Panc1 (cell line): ENCODE results near the gene WDR74. TPM values are rescaled to one million over a fixed set of nuclear protein-coding genes. Genes with fewer than 3 reads are reported as not detected.

ENCODE experiments used
- ATAC-seq: fragments of 200-7000 bp; cut with Tn5 transposase; 2 replicates; pipeline ENCODE4 v1.9.1; 2020; ENCODE audit warnings: mild to moderate bottlenecking, moderate library complexity
- BruUV-seq: library from RNA; stranded (reverse); fragments of 400-500 nt; replicated peaks from 2 replicates; lab custom pipeline; 2021; lab: Mats Ljungman, UMichigan
- CTCF ChIA-PET: fragments of 300-600 bp; sonication (Branson Sonifier 250); formaldehyde crosslinking; loops from one replicate; lab custom pipeline; 2022; ENCODE audit warnings: antibody characterized with exemption; lab: Charles Lee
- POLR2A ChIA-PET: fragments of 300-600 bp; sonication (Branson Sonifier 250); formaldehyde crosslinking; loops from one replicate; lab custom pipeline; 2022; ENCODE audit warnings: antibody characterized with exemption; lab: Charles Lee
- DNase-seq: peaks from one replicate; pipeline ENCODE4 v3.0.0-alpha.2; 2010; ENCODE audit warnings: low read depth, low spot score
- H3K27ac ChIP-seq: 2 replicates; pipeline ENCODE4 v1.5.1; 2011; ENCODE audit warnings: mild to moderate bottlenecking, low read length, inconsistent platforms
- H3K27me3 ChIP-seq: fragments of 200-500 bp; sonication (Bioruptor generic); 2 replicates; pipeline ENCODE4 v1.6.0; 2014; ENCODE audit warnings: low read length, inconsistent platforms; ENCODE audit not compliant: control insufficient read depth, insufficient read depth
- H3K36me3 ChIP-seq: fragments of 200-500 bp; sonication (Bioruptor generic); 2 replicates; pipeline ENCODE4 v1.5.1; 2014; ENCODE audit warnings: inconsistent platforms, mild to moderate bottlenecking, low read length, moderate library complexity; ENCODE audit not compliant: control insufficient read depth, insufficient read depth
- H3K4me1 ChIP-seq: 2 replicates; pipeline ENCODE4 v1.5.1; 2011; ENCODE audit warnings: inconsistent platforms, mild to moderate bottlenecking, low read length, moderate library complexity; ENCODE audit not compliant: control insufficient read depth, insufficient read depth
- H3K4me3 ChIP-seq, 2 experiments: 2 replicates each; pipeline ENCODE4 v1.5.1; 2011 to 2012; ENCODE audit warnings: low read depth in 2 of 2, low read length in 2 of 2, mild to moderate bottlenecking in 2 of 2, inconsistent platforms in 1 of 2, moderate library complexity in 1 of 2
- H3K9me3 ChIP-seq: fragments of 200-500 bp; sonication (Bioruptor generic); 2 replicates; pipeline ENCODE4 v1.5.1; 2014; ENCODE audit warnings: low read depth, mild to moderate bottlenecking, inconsistent platforms, low read length, moderate library complexity; ENCODE audit not compliant: control insufficient read depth, insufficient read depth
- CTCF ChIP-seq: fragments of 450-650 bp; IDR thresholded peaks from 2 replicates; pipeline ENCODE4 v1.5.1; 2017; ENCODE audit warnings: mild to moderate bottlenecking
- POLR2AphosphoS5 ChIP-seq: IDR thresholded peaks from 2 replicates; pipeline ENCODE4 v1.6.1; 2012; ENCODE audit warnings: mild to moderate bottlenecking, low read depth, low read length, moderate library complexity
- REST ChIP-seq, 2 experiments: IDR thresholded peaks; 2 replicates each; pipeline ENCODE4 v1.6.1; 2011 to 2012; ENCODE audit warnings: low read depth in 2 of 2, control low read depth in 1 of 2, low read length in 1 of 2, mild to moderate bottlenecking in 1 of 2, moderate library complexity in 1 of 2; ENCODE audit not compliant: insufficient read depth in 1 of 2
- SIN3A ChIP-seq: IDR thresholded peaks from 2 replicates; pipeline ENCODE4 v1.6.1; 2012; ENCODE audit warnings: low read depth, mild to moderate bottlenecking, low read length, moderate library complexity, borderline replicate concordance; ENCODE audit not compliant: insufficient read depth
- TCF7L2 ChIP-seq: IDR thresholded peaks from 2 replicates; pipeline ENCODE4 v1.6.1; 2011; ENCODE audit warnings: mild to moderate bottlenecking, low read depth, low read length, inconsistent platforms
- in situ Hi-C: cut with HindIII; loops from 2 replicates; pipeline ENCODE4 v1.10.0; 2016; ENCODE audit warnings: low sequenced_read_pairs, low pct_unique_long_range_greater_than_20kb
- intact Hi-C: fragments of 100-400 bp; cut with micrococcal nuclease; formaldehyde crosslinking; loops from one replicate; pipeline ENCODE4 v1.10.0; 2022; ENCODE audit not compliant: unreplicated experiment
- total RNA-seq: library from RNA; stranded (reverse); gene quantifications from one replicate; pipeline ENCODE4 v1.2.1, GENCODE V29; 2021; ENCODE audit not compliant: unreplicated experiment

Gene WDR74
- total RNA-seq, 1 experiment from 2014 or later: 62.9 TPM

GRCh38 chr11:62789576-62789975 is 49.8 kb downstream of the WDR74 start:
- in situ Hi-C loops (no loop called here), intact Hi-C loops (no loop called here)
- peaks cover 7% of the 10 kb centered on the region for H3K36me3 ChIP-seq
- ChIA-PET POLR2A (interaction anchor here (1.6 kb wide), 1 partner anchor 52 kb away, joined by 4 read pairs; no protein-coding TSS in a partner anchor), CTCF (interaction anchor here (0.5 to 0.6 kb wide), 2 partner anchors 60 to 67 kb away, joined by 4 to 11 read pairs; no protein-coding TSS in a partner anchor)
- DNase-seq (no peak), ATAC-seq (no peak)
- H3K9me3 ChIP-seq: no peaks in the 10 kb centered on the region
- no peak for TF ChIP-seq TCF7L2
- peak overlapping the region; percentile 87 for H3K27ac ChIP-seq
- peaks cover 36% of the 10 kb centered on the region for H3K4me1 ChIP-seq
- TSS peak; percentile 61 for BruUV-seq
- H3K27me3 ChIP-seq: no peaks in the 10 kb centered on the region
- peak overlapping the region in 1 of 2 experiments; percentile 87; a peak in 1 of 4 replicates for H3K4me3 ChIP-seq

- H3K4me3 ChIP-seq: peak overlapping the region; percentile 86 to 98; a peak in 3 of 4 replicates
- BruUV-seq: no TSS peak
- in situ Hi-C loops: no loop called here
- peaks cover 7% of the 10 kb centered on the region for H3K36me3 ChIP-seq
- CTCF ChIA-PET: interaction anchor here (0.5 to 0.7 kb wide), 4 partner anchors 59 to 605 kb away, joined by 3 to 11 read pairs (median 8); no protein-coding TSS in a partner anchor
- H3K4me1 ChIP-seq: peaks cover 36% of the 10 kb centered on the region
- ATAC-seq (no peak), DNase-seq (no peak)
- H3K27me3 ChIP-seq: no peaks in the 10 kb centered on the region
- H3K27ac ChIP-seq: peak overlapping the region; percentile 87
- no peak for TF ChIP-seq CTCF
- TF ChIP-seq POLR2AphosphoS5: no peak
- no peak for TF ChIP-seq SIN3A
- TF ChIP-seq REST (IDR thresholded peaks at IDR 0.05; ENCODE audit: insufficient read depth in 1 of 2, low read depth in 2 of 2, low read length in 1 of 2): no peak
- TF ChIP-seq TCF7L2: no peak
- intact Hi-C loops: no loop called here
- POLR2A ChIA-PET: interaction anchor here (0.6 to 1.6 kb wide), 3 partner anchors 52 to 189 kb away, joined by 3 to 4 read pairs (median 4); no protein-coding TSS in a partner anchor
- no peaks in the 10 kb centered on the region for H3K9me3 ChIP-seq
Observed at GRCh38 chr11:62788991-62789390, 50.4 kb downstream of the WDR74 start.
